NCI-H128 (cell line): ENCODE data around the gene GLIPR1.
"Not testable (repeated sequence)": the region's sequence is repeated elsewhere in the genome, so short reads cannot be mapped to it uniquely, and the experiment has no call there.

Experiments used
- DNase-seq: peaks from one replicate; lab custom pipeline; 2025; ENCODE audit not compliant: unreplicated experiment; lab: John Stamatoyannopoulos, UW

The GLIPR1 gene

DNA sequence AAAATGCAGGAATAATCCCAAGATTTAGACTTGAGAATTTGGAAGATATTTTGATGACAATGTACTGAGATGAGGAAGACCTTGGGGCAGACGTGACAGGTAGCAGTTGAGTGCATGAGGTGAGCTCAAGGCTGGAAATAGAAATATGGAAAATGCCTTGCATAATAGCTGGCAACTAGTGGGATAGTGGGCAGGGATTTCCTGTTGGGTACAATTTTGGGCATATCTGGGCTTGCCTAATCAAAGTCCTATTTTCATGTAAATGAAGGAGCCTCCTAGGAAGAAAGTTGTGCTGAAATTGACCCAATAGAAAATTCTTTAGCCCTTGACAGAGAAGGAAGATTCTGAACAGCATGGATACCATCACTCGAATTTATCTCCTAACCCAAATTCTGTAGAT is 6.4 kb upstream of the GLIPR1 start:
- no peak for DNase-seq

DNA sequence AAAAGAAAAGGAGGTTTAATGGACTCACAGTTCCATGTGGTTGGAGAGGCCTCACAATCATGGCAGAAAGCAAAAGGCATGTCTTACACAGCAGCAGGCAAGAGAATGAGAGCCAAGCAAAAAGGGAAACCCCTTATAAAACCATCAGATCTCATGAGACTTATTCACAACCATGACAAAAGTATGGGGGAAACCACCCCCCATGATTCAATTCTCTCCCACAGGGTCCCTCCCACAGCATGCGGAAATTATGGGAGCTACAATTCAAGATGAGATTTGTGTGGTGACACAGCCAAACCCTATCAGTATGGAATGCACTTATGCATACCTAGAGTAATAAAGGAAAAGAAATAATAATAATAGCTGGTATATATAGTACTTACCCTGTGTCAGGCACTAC is 4.5 kb upstream of the GLIPR1 start:
- DNase-seq: no peak

DNA sequence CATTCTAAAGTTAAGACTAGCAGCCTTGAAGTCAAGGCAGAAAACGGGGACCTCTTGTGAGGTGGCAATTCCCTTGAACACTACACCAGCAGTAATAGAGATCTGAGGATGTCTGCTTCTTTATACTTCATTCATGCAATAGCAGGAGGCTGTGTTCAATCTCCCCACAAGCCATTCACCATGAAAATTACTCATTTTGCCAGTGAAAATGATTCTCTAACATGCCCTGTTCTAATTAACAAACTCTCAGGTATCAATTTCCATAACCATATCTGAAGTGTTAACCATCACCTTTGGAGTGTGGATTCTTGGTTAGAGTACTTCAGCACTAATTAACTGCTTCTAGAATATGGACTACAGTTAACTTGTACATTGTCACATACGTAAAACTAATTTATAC is 3.4 kb upstream of the GLIPR1 start:
- no peak for DNase-seq

- DNase-seq: no peak
Measured at GRCh38 chr12:75478116-75478794, 2.3 kb upstream of the GLIPR1 start.

DNA sequence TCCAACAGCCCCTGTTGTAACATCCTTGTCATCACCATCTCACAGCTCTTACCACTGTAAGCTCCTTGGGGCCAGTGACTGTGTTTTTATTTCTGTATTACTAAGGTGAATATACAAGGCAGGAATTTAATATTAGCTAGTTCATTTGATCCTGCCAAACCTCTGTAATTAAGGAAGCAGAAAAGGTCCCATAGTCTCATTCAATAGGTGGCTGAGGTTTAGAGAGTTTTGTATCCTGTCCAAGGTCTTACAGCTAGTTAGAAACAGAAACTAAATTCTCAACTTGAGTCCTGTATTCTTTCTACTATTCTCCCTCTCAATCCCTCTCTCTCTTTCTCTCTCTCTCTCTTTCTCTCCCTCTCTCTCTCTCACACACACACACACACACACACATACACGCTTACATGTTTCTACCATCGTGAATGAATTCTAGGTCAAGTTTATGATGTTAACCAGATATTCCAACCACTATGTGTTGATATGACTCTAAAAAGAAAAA is 543 bp upstream of the GLIPR1 start:
- DNase-seq: no peak

GRCh38 chr12:75481013-75481705 is 604 bp downstream of the GLIPR1 start:
- DNase-seq: no peak

- no peak for DNase-seq
Measured at GRCh38 chr12:75481774-75482173, 1.2 kb downstream of the GLIPR1 start.

DNA sequence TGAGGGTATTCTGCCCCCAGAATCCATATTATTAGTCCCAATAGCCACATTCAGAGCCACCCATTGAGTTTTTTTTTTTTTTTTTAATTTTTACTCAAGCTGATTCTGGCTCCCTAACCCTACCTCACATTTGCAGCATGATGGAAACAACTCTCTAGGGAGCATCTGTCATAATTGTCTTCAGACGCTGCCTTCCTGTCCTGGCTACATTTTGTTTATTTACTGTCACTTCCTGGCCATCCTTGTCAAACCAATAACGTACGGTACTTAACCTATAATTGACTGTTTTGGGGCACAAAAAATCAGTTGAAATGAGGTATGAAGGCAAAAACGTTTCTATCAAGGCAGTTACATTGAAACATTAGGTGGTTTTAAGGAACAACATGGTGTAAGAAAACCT is 2.1 kb downstream of the GLIPR1 start:
- DNase-seq: no peak

GRCh38 chr12:75483431-75483830 is 2.9 kb downstream of the GLIPR1 start:
- DNase-seq: no peak

DNA sequence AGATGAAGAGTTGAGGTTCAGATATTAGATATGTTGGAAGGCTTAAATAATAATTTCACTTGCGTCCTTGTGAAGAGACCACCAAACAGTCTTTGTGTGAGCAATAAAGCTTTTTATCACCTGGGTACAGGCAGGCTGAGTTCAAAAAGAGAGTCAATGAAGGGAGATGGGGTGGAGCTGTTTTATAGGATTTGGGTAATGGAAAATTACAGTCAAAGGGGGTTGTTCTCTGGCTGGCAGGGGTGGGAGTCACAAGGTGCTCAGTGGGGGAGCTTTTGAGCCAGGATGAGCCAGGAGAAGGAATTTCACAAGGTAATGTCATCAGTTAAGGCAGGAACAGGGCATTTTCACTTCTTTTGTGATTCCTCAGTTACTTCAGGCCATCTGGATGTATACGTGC is 3.9 kb downstream of the GLIPR1 start:
- not testable (repeated sequence) for DNase-seq

GRCh38 chr12:75487308-75487707 is 6.8 kb downstream of the GLIPR1 start:
- no peak for DNase-seq

DNA sequence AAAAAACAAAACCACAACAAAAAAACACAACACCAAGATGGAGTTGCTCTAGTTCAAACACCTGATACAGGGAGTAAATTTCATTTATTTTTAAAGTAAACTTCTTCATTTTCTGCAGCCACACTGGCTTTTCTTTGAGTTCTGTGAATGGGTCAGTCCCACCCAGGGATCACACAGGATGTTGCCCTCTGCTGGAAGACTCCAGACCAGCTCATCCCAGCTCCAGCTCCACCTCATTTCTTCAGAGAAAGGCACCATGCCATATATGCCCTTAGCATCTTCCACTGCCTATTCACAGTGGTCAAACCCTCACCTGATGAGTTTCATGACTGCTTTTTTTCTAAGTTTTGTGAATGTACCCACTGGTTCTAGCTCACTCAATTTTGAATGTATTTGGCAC is 8.0 kb downstream of the GLIPR1 start:
- DNase-seq: no peak

GRCh38 chr12:75489187-75489586 is 8.6 kb downstream of the GLIPR1 start:
- DNase-seq: no peak

DNA sequence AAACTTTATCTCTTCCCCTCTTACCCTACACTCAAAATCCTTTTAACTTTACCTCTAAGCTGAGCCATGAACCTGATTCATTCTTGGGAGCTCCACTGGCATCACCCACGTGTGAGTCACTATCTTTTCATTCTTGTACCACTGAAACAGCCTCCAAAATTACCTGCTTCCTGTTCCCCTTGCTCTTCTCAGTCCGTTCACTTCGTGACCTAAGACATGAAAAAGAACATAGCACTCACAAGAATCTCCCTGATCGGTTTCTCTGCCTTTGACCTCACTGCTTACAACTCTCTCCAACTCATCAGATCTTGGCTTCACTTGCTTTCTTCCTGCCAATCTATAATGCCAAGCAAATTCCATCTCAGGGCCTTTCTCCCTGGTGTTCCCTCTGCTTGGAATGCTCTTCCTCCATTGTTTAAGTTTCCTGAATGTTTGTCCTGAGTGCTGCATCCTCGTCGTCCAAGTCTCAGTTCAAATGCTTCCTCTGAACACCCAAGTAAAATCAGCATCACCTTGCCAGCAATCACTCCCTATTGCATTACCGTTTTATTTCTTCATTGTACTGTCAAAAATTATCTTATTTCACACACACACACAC is 9.2 kb downstream of the GLIPR1 start:
- no peak for DNase-seq

DNA sequence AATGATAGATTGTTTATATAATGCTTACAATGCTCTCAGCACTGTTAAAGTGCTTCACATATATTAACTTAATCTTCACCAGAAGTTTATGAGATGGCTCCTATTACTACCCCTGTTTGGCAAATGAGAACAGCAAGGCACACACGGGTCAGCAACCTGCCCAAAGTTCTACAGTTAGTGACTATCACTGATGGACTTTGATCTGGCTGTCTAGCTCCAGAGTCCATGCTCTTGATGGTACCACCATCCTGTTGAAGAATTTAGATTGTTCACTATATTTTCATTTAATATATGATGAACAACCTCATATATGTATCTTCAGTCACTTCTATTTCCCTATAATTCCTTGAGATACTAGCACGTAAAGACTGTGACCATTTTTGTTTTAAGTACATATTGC is 10.6 kb downstream of the GLIPR1 start:
- no peak for DNase-seq

- no peak for DNase-seq
Measured at GRCh38 chr12:75503459-75503858, 22.9 kb downstream of the GLIPR1 start.

- DNase-seq: no peak
Measured at GRCh38 chr12:75503866-75504265, 23.3 kb downstream of the GLIPR1 start.

GRCh38 chr12:75505706-75506312 is 25.3 kb downstream of the GLIPR1 start:
- no peak for DNase-seq

DNA sequence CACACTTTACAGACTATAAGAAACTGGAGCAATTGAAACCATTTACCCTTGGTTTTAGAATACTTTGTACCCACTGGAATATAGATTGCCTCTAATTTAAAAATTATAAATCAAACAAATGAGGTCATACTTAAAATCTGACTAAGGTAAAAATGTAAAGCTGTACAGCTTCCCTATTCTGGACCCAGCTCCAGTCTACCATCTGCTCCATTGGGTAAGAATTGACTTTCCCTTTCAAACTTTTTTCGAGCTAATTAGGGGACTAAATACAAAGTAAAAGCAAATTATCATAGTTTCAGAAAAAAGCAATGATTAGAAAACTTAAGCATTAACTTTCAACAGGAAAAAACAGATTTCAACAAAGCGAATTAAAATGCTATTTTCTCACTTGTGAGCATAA is 26.5 kb downstream of the GLIPR1 start:
- no peak for DNase-seq

GRCh38 chr12:75508159-75508558 is 27.6 kb downstream of the GLIPR1 start:
- no peak for DNase-seq

- no peak for DNase-seq
Measured at GRCh38 chr12:75509621-75510020, 29.1 kb downstream of the GLIPR1 start.
